Osteoblast (primary cell): Measurements from ENCODE around the gene NFKB1. TPM values are rescaled to one million over a fixed set of nuclear protein-coding genes. Genes with fewer than 3 reads are reported as not detected.

ENCODE experiments used
- DNase-seq: peaks from one replicate; pipeline ENCODE4 v3.0.0; 2011; ENCODE audit warnings: low spot score, mixed read lengths; ENCODE audit not compliant: insufficient read length; ENCODE audit errors: missing footprints
- H2AFZ ChIP-seq: 2 replicates; pipeline ENCODE4 v1.6.0; 2011; ENCODE audit warnings: mild to moderate bottlenecking, low read length
- H3K27ac ChIP-seq: 2 replicates; pipeline ENCODE4 v1.5.1; 2011; ENCODE audit warnings: mild to moderate bottlenecking, low read depth, low read length, moderate library complexity
- H3K27me3 ChIP-seq: 2 replicates; pipeline ENCODE4 v1.6.0; 2012; ENCODE audit warnings: mild to moderate bottlenecking, control low read depth, inconsistent platforms, low read length, moderate library complexity; ENCODE audit not compliant: insufficient read depth
- H3K36me3 ChIP-seq: 2 replicates; pipeline ENCODE4 v1.5.1; 2011; ENCODE audit warnings: mild to moderate bottlenecking, low read length, control low read depth, moderate library complexity; ENCODE audit not compliant: insufficient read depth
- H3K4me1 ChIP-seq: 2 replicates; pipeline ENCODE4 v1.5.1; 2011; ENCODE audit warnings: mild to moderate bottlenecking, low read length, control low read depth, moderate library complexity; ENCODE audit not compliant: insufficient read depth
- H3K4me2 ChIP-seq: 2 replicates; pipeline ENCODE4 v1.6.0; 2011; ENCODE audit warnings: mild to moderate bottlenecking, low read length; ENCODE audit not compliant: insufficient read depth
- H3K4me3 ChIP-seq: fragments of 200-600 bp; sonication (generic); 3 replicates; pipeline ENCODE4 v1.5.1; 2012; ENCODE audit warnings: mild to moderate bottlenecking, low read length, inconsistent platforms; ENCODE audit not compliant: insufficient read depth
- H3K79me2 ChIP-seq: 2 replicates; pipeline ENCODE4 v1.6.0; 2012; ENCODE audit warnings: mild to moderate bottlenecking, low read length, control low read depth, inconsistent platforms; ENCODE audit not compliant: insufficient read depth
- H3K9me3 ChIP-seq: 2 replicates; pipeline ENCODE4 v1.5.1; 2011; ENCODE audit warnings: low read depth, low read length, control low read depth
- H4K20me1 ChIP-seq: 2 replicates; pipeline ENCODE4 v1.6.0; 2012; ENCODE audit warnings: mild to moderate bottlenecking, low read length, control low read depth; ENCODE audit not compliant: insufficient read depth
- total RNA-seq: library from RNA; depleted of rRNA; stranded (reverse); fragments of >200 nt; gene quantifications from 2 replicates; pipeline ENCODE4 v1.2.3, GENCODE V29; 2012
- TF ChIP-seq, protein P1 (sequence below): IDR thresholded peaks from 2 replicates; pipeline ENCODE4 v1.5.1; 2011; ENCODE audit warnings: mild to moderate bottlenecking, low read depth, low read length, moderate library complexity; ENCODE audit errors: extremely low read depth

The NFKB1 gene
- total RNA-seq, 1 donor, result 27.1 TPM

DNA sequence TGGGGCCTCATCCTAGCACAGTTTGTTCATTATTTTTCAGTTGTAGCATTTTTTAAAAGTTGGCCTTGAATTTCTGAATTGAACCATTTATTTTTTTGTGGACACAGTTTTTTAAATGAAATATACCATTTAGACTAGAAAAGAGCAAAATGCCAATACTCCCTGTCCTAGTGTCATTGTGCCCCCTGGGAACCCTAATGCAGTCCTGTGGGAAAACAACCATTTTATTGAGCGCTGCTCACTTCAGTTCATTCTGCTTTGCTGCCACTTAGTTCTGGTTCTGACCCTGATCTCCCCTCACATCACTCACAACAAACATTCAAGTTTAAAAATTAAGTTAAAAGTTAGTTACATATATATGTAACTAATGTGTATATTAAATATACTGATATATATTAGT lies 5.4 kb downstream of the NFKB1 start:
- no peak for DNase-seq
- Histone ChIP-seq H3K4me1 (peaks cover 12% of the 10 kb centered on the region), H4K20me1 (peaks cover 21% of the 10 kb centered on the region), H3K4me3 (no peak overlapping the region), H2AFZ (no peak overlapping the region), H3K27ac (no peak overlapping the region), H3K79me2 (peaks cover 87% of the 10 kb centered on the region), H3K36me3 (no peaks in the 10 kb centered on the region), H3K27me3 (no peaks in the 10 kb centered on the region), H3K9me3 (no peaks in the 10 kb centered on the region), H3K4me2 (no peak overlapping the region)
- TF ChIP-seq, protein P1, sequence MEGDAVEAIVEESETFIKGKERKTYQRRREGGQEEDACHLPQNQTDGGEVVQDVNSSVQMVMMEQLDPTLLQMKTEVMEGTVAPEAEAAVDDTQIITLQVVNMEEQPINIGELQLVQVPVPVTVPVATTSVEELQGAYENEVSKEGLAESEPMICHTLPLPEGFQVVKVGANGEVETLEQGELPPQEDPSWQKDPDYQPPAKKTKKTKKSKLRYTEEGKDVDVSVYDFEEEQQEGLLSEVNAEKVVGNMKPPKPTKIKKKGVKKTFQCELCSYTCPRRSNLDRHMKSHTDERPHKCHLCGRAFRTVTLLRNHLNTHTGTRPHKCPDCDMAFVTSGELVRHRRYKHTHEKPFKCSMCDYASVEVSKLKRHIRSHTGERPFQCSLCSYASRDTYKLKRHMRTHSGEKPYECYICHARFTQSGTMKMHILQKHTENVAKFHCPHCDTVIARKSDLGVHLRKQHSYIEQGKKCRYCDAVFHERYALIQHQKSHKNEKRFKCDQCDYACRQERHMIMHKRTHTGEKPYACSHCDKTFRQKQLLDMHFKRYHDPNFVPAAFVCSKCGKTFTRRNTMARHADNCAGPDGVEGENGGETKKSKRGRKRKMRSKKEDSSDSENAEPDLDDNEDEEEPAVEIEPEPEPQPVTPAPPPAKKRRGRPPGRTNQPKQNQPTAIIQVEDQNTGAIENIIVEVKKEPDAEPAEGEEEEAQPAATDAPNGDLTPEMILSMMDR, result no peak

DNA sequence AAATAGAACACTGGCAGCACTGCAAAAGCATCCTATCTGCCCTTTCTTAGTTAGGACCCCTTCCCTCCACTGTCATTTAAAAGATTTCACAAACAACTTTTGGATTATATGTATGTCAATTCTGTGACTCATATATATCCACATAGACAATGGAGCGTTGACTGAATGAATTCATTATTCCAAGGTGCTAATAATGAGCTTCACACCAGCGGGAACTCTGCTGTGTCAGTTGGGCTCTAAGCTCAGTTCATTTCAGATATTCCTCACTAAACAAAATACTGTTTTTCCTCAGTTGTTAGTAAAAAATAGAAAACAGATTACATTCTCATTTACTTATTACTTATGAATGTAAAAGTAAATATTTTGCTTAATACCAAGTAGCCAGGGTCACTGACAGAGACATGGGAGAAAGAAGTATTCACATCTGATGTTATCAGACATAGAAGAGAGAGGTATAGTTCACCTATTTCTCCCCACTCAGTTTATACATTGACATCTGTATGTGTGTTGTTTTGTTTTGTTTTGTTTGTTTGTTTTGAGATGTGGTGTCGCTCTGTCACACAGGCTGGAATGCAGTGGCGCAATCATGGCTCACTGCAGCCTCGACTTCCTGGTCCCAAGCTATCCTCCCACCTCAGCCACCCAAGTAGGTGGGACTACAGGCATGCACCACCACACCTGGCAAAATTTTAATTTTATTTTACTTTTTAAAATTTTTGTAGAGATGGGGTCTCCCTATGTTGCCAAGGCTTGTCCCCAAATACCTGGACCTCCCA lies 10.9 kb downstream of the NFKB1 start:
- H3K9me3 ChIP-seq, result no peaks in the 10 kb centered on the region
- no peak overlapping the region for H3K4me2 ChIP-seq
- no peak overlapping the region for H3K4me3 ChIP-seq
- no peak overlapping the region for H3K27ac ChIP-seq
- TF ChIP-seq, protein P1, result no peak
- DNase-seq, result no peak
- H2AFZ ChIP-seq, result no peak overlapping the region
- peaks cover 19% of the 10 kb centered on the region for H4K20me1 ChIP-seq
- H3K36me3 ChIP-seq, result peaks cover 3% of the 10 kb centered on the region
- H3K27me3 ChIP-seq, result no peaks in the 10 kb centered on the region
- peaks cover 79% of the 10 kb centered on the region for H3K79me2 ChIP-seq
- no peaks in the 10 kb centered on the region for H3K4me1 ChIP-seq

DNA sequence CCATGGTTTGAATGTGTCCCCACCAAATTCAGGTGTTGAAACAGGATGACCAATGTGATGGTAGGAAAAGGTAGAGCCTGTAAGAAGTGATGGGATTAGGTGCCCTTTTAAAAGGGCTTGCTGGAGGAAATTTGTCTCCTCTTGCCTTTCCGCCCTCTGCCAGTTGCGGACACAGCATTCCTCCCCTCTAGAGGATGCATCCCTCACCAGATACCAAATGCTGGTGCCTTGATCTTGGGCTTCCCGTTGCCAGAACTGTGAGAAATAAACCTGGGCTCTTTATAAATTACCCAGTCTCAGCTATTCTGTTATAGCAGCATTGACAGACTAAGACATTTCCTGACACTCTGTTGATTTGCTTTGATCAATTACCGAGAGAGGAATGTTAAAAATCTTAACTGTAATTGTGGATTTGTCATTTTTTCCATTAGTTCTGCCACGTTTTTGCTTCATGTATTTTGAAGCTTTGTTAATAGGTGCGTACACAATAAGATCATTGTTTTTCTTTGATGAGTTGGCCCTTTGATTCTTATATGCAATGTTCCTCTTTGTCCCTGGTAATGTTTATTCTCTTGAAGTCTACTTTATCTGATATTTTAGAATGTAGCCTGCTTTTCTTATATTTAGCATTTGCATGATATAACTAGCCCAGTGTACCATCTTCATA lies 13.3 kb downstream of the NFKB1 start:
- no peaks in the 10 kb centered on the region for H3K27me3 ChIP-seq

DNA sequence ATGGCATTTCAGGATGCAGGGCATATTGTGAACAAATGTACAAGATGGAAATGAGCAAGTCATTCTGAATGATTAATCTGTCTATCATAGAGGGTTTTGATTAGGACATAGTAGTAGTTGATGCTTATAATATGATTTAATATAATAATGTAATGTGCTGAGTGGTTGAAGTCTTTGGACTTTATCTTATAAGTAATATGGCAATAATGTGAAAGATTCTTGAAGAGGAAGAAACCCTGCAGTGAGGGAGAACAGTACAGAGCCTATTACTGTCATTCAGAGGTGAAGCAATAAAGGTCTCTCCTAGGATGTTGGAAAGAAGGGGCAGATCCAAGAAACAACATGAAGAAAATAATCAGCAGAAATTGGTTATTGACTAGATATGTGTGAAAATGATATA lies 16.6 kb downstream of the NFKB1 start:
- TF ChIP-seq, protein P1, result no peak
- Histone ChIP-seq H4K20me1 (peaks cover 35% of the 10 kb centered on the region), H3K9me3 (no peaks in the 10 kb centered on the region), H3K4me2 (no peak overlapping the region), H3K27ac (no peak overlapping the region), H3K36me3 (no peaks in the 10 kb centered on the region), H3K4me1 (no peaks in the 10 kb centered on the region), H3K27me3 (no peaks in the 10 kb centered on the region), H3K4me3 (no peak overlapping the region), H2AFZ (no peak overlapping the region), H3K79me2 (peaks cover 78% of the 10 kb centered on the region)
- no peak for DNase-seq

More for the DNA sequence above, 13.3 kb downstream of the NFKB1 start:
- Histone ChIP-seq H3K27ac (no peak overlapping the region), H3K79me2 (peaks cover 82% of the 10 kb centered on the region), H3K4me1 (no peaks in the 10 kb centered on the region), H3K4me3 (no peak overlapping the region), H3K36me3 (peaks cover 3% of the 10 kb centered on the region), H4K20me1 (peaks cover 25% of the 10 kb centered on the region), H2AFZ (no peak overlapping the region), H3K4me2 (no peak overlapping the region), H3K9me3 (no peaks in the 10 kb centered on the region)
- DNase-seq, result no peak
- TF ChIP-seq, protein P1, result no peak
